Thyroid gland (tissue), 4 donors: ENCODE data around the gene KCNQ4. TPM values are rescaled to one million over a fixed set of nuclear protein-coding genes. Genes with fewer than 3 reads are reported as not detected.

ENCODE experiments used
- DNase-seq, 2 donors: peaks; one replicate each; pipeline ENCODE4 v3.0.0-alpha.2; 2019
- H3K27ac ChIP-seq, 3 donors: fragments of 200-600 bp; sonication (generic); 1 replicate in 2 of 3; 2 replicates in 1 of 3; pipeline ENCODE4 v1.5.1; 2016 to 2019; ENCODE audit warnings: mild to moderate bottlenecking in 1 of 3, moderate library complexity in 1 of 3
- H3K27me3 ChIP-seq: fragments of 200-600 bp; sonication (generic); one replicate; pipeline ENCODE4 v1.5.1; 2019
- H3K36me3 ChIP-seq, 2 donors: fragments of 200-600 bp; sonication (generic); one replicate each; pipeline ENCODE4 v1.5.1; 2016 to 2019
- H3K4me1 ChIP-seq, 2 donors: fragments of 200-600 bp; sonication (generic); one replicate each; pipeline ENCODE4 v1.5.1; 2017 to 2019
- H3K4me3 ChIP-seq, 3 donors: fragments of 200-600 bp; sonication (generic); replicated peaks in 1 of 3; 1 replicate in 2 of 3; 2 replicates in 1 of 3; pipeline ENCODE4 v1.5.1; 2016; ENCODE audit warnings: mild to moderate bottlenecking in 1 of 3
- H3K9me3 ChIP-seq: fragments of 200-600 bp; sonication (generic); one replicate; pipeline ENCODE4 v1.5.1; 2017
- CTCF ChIP-seq, 6 experiments: fragments of 200-600 bp in 3 of 6; fragments of 450-650 bp in 3 of 6; sonication (generic) in 3 of 6; IDR thresholded peaks; one replicate each; pipeline ENCODE4 v1.5.1; 2016 to 2019; ENCODE audit warnings: antibody characterized with exemption in 6 of 6, mild to moderate bottlenecking in 2 of 6, inconsistent platforms in 1 of 6, moderate library complexity in 1 of 6
- POLR2A ChIP-seq, 2 donors: fragments of 450-650 bp; IDR thresholded peaks; one replicate each; pipeline ENCODE4 v1.6.1; 2017; ENCODE audit warnings: antibody characterized with exemption in 2 of 2, mild to moderate bottlenecking in 2 of 2, moderate library complexity in 1 of 2
- WGBS, 2 donors: methylation state at CpG; one replicate each; pipeline ENCODE4 v1.1.5; 2017; 5-methylcytosine and 5-hydroxymethylcytosine counted together
- intact Hi-C: fragments of 100-400 bp; cut with DNase I; formaldehyde crosslinking; loops from one replicate; pipeline ENCODE4 v1.15.1; 2023
- total RNA-seq, 4 donors: library from RNA; depleted of rRNA; stranded (reverse); fragments of >200 nt; gene quantifications; one replicate each; pipeline ENCODE4 v1.2.3, GENCODE V29; 2016

The KCNQ4 gene
- total RNA-seq, 4 donors from 2014 or later, result 0.11 to 1.1 (median 0.40) TPM

- 96 to 97% methylated on average over 3 of the region's 3 CpGs for WGBS, 2 donors
- no peaks in the 10 kb centered on the region for H3K9me3 ChIP-seq
- TF ChIP-seq CTCF (IDR thresholded peaks at IDR 0.05) (no peak), POLR2A (IDR thresholded peaks at IDR 0.05) (no peak)
- H3K36me3 ChIP-seq, result peaks cover 35 to 61% of the 10 kb centered on the region in 2 donors
- no peak overlapping the region for H3K4me3 ChIP-seq
- H3K27ac ChIP-seq, result no peak overlapping the region
- intact Hi-C loops, result no loop called here
- no peaks in the 10 kb centered on the region for H3K27me3 ChIP-seq
- H3K4me1 ChIP-seq, result peaks cover 11 to 17% of the 10 kb centered on the region in 2 donors
- DNase-seq, result no peak
Measured at GRCh38 chr1:40756523-40756922, 27.1 kb upstream of the KCNQ4 start.

- Histone ChIP-seq H3K9me3 (no peaks in the 10 kb centered on the region), H3K4me1 (peaks cover 11 to 17% of the 10 kb centered on the region in 2 donors), H3K36me3 (peaks cover 35 to 61% of the 10 kb centered on the region in 2 donors), H3K27me3 (no peaks in the 10 kb centered on the region), H3K27ac (no peak overlapping the region), H3K4me3 (no peak overlapping the region)
- 78 to 81% methylated on average over 7 to 8 of the region's 8 CpGs for WGBS, 2 donors
- TF ChIP-seq CTCF (IDR thresholded peaks at IDR 0.05) (no peak), POLR2A (IDR thresholded peaks at IDR 0.05) (no peak)
- DNase-seq, result no peak
- intact Hi-C loops, result no loop called here
Measured at GRCh38 chr1:40757084-40757483, 26.5 kb upstream of the KCNQ4 start.

GRCh38 chr1:40758004-40758403 is 25.6 kb upstream of the KCNQ4 start:
- 95 to 98% methylated on average over 6 of the region's 7 CpGs for WGBS, 2 donors
- peaks cover 11 to 17% of the 10 kb centered on the region in 2 donors for H3K4me1 ChIP-seq

GRCh38 chr1:40758578-40759343 is 24.8 kb upstream of the KCNQ4 start:
- no peaks in the 10 kb centered on the region for H3K27me3 ChIP-seq
- peaks cover 11 to 17% of the 10 kb centered on the region in 2 donors for H3K4me1 ChIP-seq
- H3K27ac ChIP-seq, result no peak overlapping the region
- no peak overlapping the region for H3K4me3 ChIP-seq
- no peak for TF ChIP-seq CTCF (IDR thresholded peaks at IDR 0.05)
- no peak for TF ChIP-seq POLR2A (IDR thresholded peaks at IDR 0.05)
- no peaks in the 10 kb centered on the region for H3K9me3 ChIP-seq
- intact Hi-C loops, result no loop called here
- DNase-seq, result no peak
- 95 to 96% methylated on average over 6 of the region's 6 CpGs for WGBS, 2 donors
- peaks cover 26 to 66% of the 10 kb centered on the region in 2 donors for H3K36me3 ChIP-seq

More at GRCh38 chr1:40758004-40758403, 25.6 kb upstream of the KCNQ4 start:
- Histone ChIP-seq H3K9me3 (no peaks in the 10 kb centered on the region), H3K36me3 (peaks cover 29 to 67% of the 10 kb centered on the region in 2 donors), H3K27ac (no peak overlapping the region), H3K4me3 (no peak overlapping the region), H3K27me3 (no peaks in the 10 kb centered on the region)
- no peak for DNase-seq
- TF ChIP-seq CTCF (IDR thresholded peaks at IDR 0.05) (no peak), POLR2A (IDR thresholded peaks at IDR 0.05) (no peak)
- intact Hi-C loops, result no loop called here

GRCh38 chr1:40760984-40761383 is 22.6 kb upstream of the KCNQ4 start:
- H3K27ac ChIP-seq, result no peak overlapping the region
- peaks cover 37 to 73% of the 10 kb centered on the region in 2 donors for H3K36me3 ChIP-seq
- no peak for DNase-seq
- peaks cover 0 to 1% of the 10 kb centered on the region in 2 donors for H3K4me1 ChIP-seq
- intact Hi-C loops, result no loop called here
- no peaks in the 10 kb centered on the region for H3K9me3 ChIP-seq
- no peaks in the 10 kb centered on the region for H3K27me3 ChIP-seq
- 89 to 99% methylated on average over 4 of the region's 4 CpGs for WGBS, 2 donors
- TF ChIP-seq CTCF (IDR thresholded peaks at IDR 0.05) (no peak), POLR2A (IDR thresholded peaks at IDR 0.05) (no peak)
- no peak overlapping the region for H3K4me3 ChIP-seq
